DND-41 (cell line): ENCODE results near the gene COL9A3.

ENCODE experiments used
- ATAC-seq: fragments of 200-7000 bp; cut with Tn5 transposase; 3 replicates; pipeline ENCODE4 v1.9.1; 2021; ENCODE audit warnings: low read depth; ENCODE audit not compliant: insufficient read depth
- DNase-seq: peaks from one replicate; pipeline ENCODE4 v3.0.0-alpha.2; 2020
- H2AFZ ChIP-seq: 2 replicates; pipeline ENCODE4 v1.6.0; 2012; ENCODE audit warnings: low read depth, low read length
- H3K27ac ChIP-seq: 2 replicates; pipeline ENCODE4 v1.5.1; 2012; ENCODE audit warnings: low read length, inconsistent platforms
- H3K27me3 ChIP-seq: fragments of 200-600 bp; sonication (generic); 2 replicates; pipeline ENCODE4 v1.6.0; 2012; ENCODE audit warnings: low read length, mild to moderate bottlenecking, inconsistent platforms; ENCODE audit not compliant: insufficient read depth, poor library complexity
- H3K36me3 ChIP-seq: 2 replicates; pipeline ENCODE4 v1.5.1; 2012; ENCODE audit warnings: low read length, inconsistent platforms; ENCODE audit not compliant: insufficient read depth
- H3K4me1 ChIP-seq: 2 replicates; pipeline ENCODE4 v1.5.1; 2012; ENCODE audit warnings: mild to moderate bottlenecking, low read length; ENCODE audit not compliant: insufficient read depth
- H3K4me2 ChIP-seq: 2 replicates; pipeline ENCODE4 v1.6.0; 2012; ENCODE audit warnings: mild to moderate bottlenecking, moderate library complexity, low read length, inconsistent platforms; ENCODE audit not compliant: insufficient read depth
- H3K4me3 ChIP-seq, 2 experiments: fragments of 200-600 bp in 1 of 2; shearing (Covaris generic) in 1 of 2; 2 replicates each; pipeline ENCODE4 v1.5.1; 2012 to 2016; ENCODE audit warnings: inconsistent platforms in 2 of 2, low read length in 2 of 2, mild to moderate bottlenecking in 2 of 2, low read depth in 1 of 2, moderate library complexity in 1 of 2
- H3K79me2 ChIP-seq: 2 replicates; pipeline ENCODE4 v1.6.0; 2012; ENCODE audit warnings: low read length, inconsistent platforms; ENCODE audit not compliant: insufficient read depth
- H3K9ac ChIP-seq: 2 replicates; pipeline ENCODE4 v1.6.0; 2012; ENCODE audit warnings: low read depth, mild to moderate bottlenecking, inconsistent platforms, low read length, moderate library complexity
- H3K9me3 ChIP-seq: 2 replicates; pipeline ENCODE4 v1.5.1; 2012; ENCODE audit warnings: low read length, moderate library complexity, mild to moderate bottlenecking, inconsistent platforms; ENCODE audit not compliant: insufficient read depth, severe bottlenecking
- H4K20me1 ChIP-seq: 2 replicates; pipeline ENCODE4 v1.6.0; 2012; ENCODE audit warnings: low read length; ENCODE audit not compliant: insufficient read depth
- EZH2 ChIP-seq: IDR thresholded peaks from 3 replicates; pipeline ENCODE4 v1.6.1; 2012; ENCODE audit warnings: borderline replicate concordance, low read depth, mild to moderate bottlenecking, moderate library complexity, low read length, inconsistent platforms; ENCODE audit not compliant: severe bottlenecking
- TF ChIP-seq, protein P1 (sequence below): IDR thresholded peaks from 2 replicates; pipeline ENCODE4 v1.5.1; 2012; ENCODE audit warnings: borderline replicate concordance, low read length, moderate library complexity, mild to moderate bottlenecking; ENCODE audit not compliant: poor library complexity, severe bottlenecking; ENCODE audit errors: extremely low read depth

The COL9A3 gene

GRCh38 chr20:62771396-62772102 lies 45.3 kb upstream of the COL9A3 start:
- Histone ChIP-seq H3K4me2 (no peak overlapping the region), H3K79me2 (no peaks in the 10 kb centered on the region), H3K27me3 (no peaks in the 10 kb centered on the region), H3K9me3 (no peaks in the 10 kb centered on the region), H3K36me3 (no peaks in the 10 kb centered on the region), H2AFZ (no peak overlapping the region), H3K4me1 (peaks cover 13% of the 10 kb centered on the region), H4K20me1 (0 out of 2 replicates have a peak, but pooled peaks cover 3% of the 10 kb centered on the region), H3K9ac (no peak overlapping the region), H3K27ac (no peak overlapping the region), H3K4me3 (no peak overlapping the region)
- TF ChIP-seq EZH2, result no peak
- TF ChIP-seq, protein P1, sequence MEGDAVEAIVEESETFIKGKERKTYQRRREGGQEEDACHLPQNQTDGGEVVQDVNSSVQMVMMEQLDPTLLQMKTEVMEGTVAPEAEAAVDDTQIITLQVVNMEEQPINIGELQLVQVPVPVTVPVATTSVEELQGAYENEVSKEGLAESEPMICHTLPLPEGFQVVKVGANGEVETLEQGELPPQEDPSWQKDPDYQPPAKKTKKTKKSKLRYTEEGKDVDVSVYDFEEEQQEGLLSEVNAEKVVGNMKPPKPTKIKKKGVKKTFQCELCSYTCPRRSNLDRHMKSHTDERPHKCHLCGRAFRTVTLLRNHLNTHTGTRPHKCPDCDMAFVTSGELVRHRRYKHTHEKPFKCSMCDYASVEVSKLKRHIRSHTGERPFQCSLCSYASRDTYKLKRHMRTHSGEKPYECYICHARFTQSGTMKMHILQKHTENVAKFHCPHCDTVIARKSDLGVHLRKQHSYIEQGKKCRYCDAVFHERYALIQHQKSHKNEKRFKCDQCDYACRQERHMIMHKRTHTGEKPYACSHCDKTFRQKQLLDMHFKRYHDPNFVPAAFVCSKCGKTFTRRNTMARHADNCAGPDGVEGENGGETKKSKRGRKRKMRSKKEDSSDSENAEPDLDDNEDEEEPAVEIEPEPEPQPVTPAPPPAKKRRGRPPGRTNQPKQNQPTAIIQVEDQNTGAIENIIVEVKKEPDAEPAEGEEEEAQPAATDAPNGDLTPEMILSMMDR, result no peak
- ATAC-seq (no peak), DNase-seq (no peak)

- Histone ChIP-seq H3K4me3 (no peak overlapping the region), H3K27ac (no peak overlapping the region), H3K79me2 (no peaks in the 10 kb centered on the region), H3K27me3 (no peaks in the 10 kb centered on the region), H3K9me3 (no peaks in the 10 kb centered on the region), H3K4me2 (no peak overlapping the region), H2AFZ (no peak overlapping the region), H4K20me1 (0 out of 2 replicates have a peak, but pooled peaks cover 3% of the 10 kb centered on the region), H3K9ac (no peak overlapping the region), H3K36me3 (no peaks in the 10 kb centered on the region), H3K4me1 (peaks cover 19% of the 10 kb centered on the region)
- DNase-seq, result no peak
- ATAC-seq, result no peak
- TF ChIP-seq, protein P1, result no peak
- TF ChIP-seq EZH2, result no peak
Observed at GRCh38 chr20:62772103-62772611, 44.7 kb upstream of the COL9A3 start.

- Histone ChIP-seq H3K9me3 (no peaks in the 10 kb centered on the region), H3K27me3 (no peaks in the 10 kb centered on the region), H3K27ac (no peak overlapping the region), H3K36me3 (no peaks in the 10 kb centered on the region), H3K79me2 (no peaks in the 10 kb centered on the region), H4K20me1 (0 out of 2 replicates have a peak, but pooled peaks cover 3% of the 10 kb centered on the region), H3K9ac (no peak overlapping the region), H2AFZ (no peak overlapping the region), H3K4me1 (peaks cover 23% of the 10 kb centered on the region), H3K4me3 (no peak overlapping the region), H3K4me2 (no peak overlapping the region)
- no peak for TF ChIP-seq EZH2
- TF ChIP-seq, protein P1, result no peak
- DNase-seq (no peak), ATAC-seq (no peak)
Observed at GRCh38 chr20:62772619-62772989, 44.2 kb upstream of the COL9A3 start.
